Stimulated activated CD4-positive, alpha-beta T cell treated with anti-CD3 and anti-CD28 coated beads, TNF-alpha, amount 100 ng/mL, for 24 hours (primary cell): ENCODE data around the gene KAT2B.
A peak's percentile ranks its signal among the peaks of the same experiment; 100 is the strongest.

ENCODE experiments used
- DNase-seq, 3 experiments: peaks; one replicate each; pipeline ENCODE4 v3.0.0-alpha.2; 2020; ENCODE audit warnings: low read depth in 3 of 3

KAT2B gene

DNA sequence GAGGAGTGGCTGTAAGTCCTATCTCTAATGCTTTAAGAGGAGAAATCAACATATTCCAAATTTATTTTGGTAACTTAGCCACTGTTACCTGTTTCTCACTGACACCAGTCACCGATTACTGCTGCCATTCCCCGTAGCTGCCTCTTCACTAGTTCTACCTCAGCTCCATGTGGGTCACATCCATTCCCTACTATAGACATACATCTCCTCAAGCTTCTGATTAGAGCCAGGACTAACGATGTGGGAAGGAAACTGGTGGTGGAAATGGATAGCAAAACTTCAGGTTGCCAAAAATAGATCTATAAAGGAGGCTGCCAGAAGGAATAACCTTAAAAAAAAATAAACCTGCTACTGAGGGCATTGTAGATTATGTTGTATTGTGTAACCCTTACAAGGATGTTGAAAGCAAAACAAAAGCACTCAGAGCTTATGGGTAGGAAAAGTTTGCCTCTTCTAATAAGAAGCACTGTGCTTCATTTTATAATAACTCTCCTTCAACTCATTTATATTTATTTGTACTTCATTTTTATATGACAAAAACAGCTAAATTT, 56.0 kb downstream of the KAT2B start:
- DNase-seq = no peak

DNA sequence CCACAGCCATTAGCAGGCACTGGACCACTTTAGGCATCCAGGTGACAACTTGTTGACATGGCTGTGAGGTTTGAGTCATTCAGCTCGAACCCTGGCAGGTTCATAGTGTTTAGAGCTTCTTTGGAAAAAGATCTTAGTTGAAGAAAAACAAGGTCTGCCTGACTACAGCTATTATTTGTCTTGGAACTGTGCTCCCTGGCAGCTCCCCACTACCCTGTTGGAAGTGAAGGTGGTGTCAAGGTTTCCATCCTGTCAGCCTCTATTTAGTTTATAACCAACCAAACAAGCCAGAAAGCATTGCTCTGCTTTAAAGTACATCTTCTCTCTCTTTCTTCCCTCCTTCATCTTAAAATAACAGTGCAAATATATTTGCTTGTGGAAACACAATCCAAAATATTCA, 56.8 kb downstream of the KAT2B start:
- no peak for DNase-seq

DNA sequence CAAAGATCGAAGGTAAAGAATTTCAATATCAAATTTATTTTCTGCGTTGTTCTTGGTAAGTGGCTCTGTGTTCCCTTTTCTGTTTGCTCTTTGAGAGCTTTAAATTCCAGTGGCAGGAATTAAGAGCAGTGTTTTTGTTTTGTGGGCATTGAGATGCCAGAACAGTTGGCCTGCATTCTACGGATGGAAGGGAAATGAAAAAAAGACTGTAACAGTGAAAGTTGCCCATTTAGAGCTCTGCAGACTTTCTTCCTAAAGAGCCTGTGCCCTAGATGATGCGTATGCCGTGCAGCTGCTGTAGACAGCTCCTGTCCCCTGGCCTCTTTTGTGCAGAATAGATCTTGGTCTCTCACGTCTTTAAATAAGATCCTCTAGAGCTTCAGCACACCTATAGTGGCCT, 58.8 kb downstream of the KAT2B start:
- DNase-seq = no peak

DNA sequence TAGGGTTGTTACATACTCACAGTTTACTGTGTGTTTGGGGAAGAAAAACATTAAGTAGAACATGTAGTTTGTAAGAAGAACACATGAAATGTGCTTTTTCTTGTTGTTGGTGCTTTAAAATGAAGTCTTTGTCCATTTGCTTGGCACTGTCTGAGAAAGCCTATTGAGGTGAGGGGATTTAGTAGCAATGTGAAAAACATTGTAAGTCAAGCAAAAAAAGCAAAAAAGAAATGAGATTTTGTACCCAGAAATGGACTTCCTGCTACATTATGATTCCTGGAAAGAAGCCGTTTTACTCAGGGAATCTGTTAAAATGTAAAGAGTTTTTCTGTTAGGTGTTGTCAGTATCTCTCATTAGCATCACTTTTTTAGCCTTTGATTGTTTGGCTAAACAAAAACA, 59.9 kb downstream of the KAT2B start:
- DNase-seq = no peak

DNA sequence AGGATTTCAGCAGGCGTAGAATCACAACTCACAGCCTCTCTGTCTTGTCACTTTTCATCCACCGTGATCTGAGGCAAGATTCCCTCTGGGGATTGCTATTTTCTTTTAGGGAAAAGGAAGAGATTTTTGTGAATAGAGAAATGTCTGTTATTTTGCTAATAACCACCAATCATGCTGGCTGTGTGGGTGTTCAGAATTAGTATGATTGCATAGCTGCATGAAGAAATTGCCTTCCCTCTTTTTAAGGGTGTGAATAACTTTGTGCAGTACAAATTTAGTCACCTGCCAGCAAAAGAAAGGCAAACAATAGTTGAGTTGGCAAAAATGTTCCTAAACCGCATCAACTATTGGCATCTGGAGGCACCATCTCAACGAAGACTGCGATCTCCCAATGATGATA, 60.8 kb downstream of the KAT2B start:
- no peak for DNase-seq

DNA sequence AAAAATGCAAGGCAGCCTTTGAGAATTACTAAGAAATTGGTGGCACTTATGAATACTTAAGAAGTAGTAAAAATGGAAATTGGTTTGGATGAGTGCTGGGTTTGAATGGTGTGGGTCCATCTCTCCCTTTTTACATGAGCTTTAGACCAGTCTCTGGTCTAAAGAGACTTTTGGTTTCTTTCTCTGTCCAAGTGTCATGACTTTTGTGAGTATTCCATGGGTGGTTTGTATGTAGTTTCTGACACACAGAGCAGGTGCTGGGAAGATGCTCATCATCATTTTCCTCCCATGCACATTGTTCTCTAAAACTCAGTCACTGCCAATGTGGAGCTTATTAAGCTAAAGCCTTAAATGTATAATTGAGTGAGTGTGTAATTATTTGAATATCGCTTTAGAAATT, 63.5 kb downstream of the KAT2B start:
- no peak for DNase-seq

DNA sequence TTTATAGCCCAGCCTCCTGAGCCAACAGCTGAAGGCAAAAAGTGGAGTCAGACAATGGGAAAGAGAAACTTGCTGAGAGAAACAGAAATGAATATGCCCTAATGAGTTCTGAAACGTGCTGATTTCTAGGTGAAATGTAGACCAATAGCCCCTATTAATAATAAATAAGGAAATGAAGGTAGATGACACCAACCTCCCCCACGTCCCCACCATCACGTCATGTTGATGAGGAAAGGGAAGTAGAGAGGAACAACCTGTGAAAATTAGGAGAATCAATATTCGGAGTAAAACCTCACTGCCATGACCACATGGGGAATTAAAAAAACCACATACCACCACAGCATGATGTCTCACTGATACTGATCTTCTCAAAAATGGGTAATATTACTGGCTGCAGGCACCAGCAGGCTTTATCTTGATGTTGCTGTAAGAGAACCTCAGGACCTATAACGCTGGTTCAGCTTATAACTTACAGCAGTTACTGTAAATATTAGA, 64.0 kb downstream of the KAT2B start:
- DNase-seq = peak; percentile 9 to 53 (median 37)

DNA sequence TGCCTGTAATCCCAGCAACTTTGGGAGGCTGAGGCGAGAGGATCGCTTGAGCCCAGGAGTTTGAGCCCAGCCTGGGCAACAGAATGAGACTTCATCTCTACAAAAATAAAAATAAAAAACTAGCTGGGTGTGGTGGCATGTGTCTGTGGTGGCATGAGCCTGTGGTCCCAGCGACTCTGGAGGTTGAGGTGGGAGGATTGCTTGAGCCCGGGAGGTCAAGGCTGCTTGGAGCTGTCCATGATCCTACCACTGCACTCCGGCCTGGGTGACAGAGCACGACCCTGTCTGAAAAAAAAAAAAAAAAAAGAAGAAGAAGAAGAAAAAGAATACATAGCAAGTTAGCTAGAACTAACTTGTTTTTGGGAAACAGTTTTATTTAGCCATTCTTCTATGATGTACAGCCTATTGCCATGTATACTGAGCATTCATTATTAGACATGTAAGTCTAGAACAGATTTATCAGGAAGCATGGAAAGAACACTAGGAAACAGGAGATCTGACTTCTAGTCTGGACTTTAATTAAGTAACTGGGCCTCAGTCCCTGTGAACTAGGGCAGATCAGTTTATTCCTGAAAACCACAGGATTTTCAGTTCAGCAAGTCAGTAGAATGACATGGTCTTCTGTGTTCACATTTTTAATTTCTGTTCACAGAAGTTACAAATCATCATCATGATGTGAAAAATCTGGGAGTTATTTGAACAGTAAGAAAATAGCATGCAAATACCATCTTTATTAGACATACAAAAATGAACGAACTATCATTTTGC, 65.5 kb downstream of the KAT2B start:
- DNase-seq = no peak

DNA sequence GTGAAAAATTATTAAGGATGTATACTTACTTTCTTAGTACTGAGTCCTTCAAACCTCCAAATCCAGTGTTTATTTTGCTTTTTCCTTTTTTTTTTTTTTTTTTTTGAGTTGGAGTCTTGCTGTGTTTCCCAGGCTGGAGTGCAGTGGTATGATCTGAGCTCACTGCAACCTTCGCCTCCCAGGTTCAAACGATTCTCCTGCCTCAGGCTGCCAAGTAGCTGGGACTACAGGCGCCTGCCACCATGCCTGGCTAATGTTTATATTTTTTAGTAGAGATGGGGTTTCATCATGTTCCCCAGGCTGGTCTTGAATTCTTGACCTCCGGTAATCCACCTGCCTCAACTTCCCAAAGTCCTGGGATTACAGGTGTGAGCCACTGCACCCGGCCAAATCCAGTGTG, 67.5 kb downstream of the KAT2B start:
- no peak for DNase-seq

DNA sequence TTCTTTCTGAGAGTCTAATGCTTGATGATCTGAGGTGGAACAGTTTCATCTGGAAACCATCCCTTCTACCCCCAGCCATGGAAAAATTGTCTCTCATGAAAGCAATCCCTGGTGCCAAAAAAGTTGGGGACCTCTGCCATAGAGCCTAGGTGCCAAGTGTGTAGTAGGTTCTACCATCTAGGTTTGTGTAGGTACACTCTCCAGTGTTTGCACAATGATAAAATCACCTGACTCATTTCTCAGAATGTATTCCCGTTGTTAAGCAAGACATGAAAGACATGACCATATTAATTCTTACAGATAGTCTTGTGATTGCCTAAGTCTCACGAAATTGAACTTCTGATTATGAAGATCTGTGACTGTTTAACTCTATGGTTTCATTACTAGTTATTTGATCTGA, 68.6 kb downstream of the KAT2B start:
- DNase-seq = no peak

DNA sequence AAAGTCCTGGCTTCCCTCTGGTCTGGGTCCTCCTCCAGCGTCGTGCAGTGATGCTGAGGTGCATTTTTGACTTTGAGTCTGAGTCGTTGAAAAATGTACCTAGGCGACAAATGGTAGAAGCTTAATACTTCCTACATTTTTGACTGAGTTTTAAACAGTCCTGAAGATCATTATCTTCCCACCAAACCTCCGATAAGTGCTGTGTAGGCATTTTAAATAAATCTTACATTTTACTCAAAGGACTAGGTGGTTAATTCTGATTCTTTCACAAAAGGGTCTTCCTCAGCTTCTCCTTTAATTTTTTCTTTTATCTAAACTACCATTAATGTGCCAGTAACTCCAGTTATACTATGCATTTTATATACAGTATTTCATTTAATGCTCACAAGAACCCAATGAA, 70.6 kb downstream of the KAT2B start:
- DNase-seq = no peak

DNA sequence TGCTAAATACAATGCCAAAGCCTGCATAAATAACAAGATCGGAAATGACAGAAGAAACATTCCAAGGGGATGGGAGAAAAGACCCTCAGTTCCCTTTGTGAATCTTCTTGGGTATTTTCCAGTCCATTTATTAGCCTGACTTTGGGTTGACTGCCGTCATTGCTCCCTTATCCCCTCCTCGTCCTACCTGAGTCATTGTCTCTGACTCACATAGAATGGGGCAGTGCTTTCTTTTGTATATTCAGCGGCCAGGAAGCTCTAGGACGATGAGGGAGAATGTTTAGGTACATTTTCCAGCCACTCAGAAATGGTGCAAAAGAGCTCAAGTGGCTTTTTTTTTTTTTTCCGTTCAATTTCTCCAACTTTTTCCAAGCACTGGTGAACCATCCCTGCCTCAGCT, 71.6 kb downstream of the KAT2B start:
- no peak for DNase-seq

DNA sequence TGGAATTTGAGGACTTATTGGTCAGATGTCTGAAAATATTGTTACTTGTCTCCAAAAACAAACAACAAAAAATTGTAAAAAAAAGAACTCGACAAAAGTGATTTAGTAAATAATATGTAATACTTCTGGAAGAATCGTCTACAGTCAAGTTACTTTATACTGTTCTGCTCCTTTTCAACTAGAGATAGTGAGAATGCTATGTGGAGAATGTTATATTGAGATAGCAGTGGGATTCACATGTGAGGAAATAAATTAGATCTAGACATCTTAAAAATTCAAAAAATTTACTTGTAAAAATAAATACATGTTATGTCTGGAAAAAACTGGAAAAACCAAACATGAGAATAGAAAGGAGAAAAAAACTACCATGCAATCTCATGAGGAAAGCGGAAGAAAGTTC, 80.8 kb downstream of the KAT2B start:
- no peak for DNase-seq

DNA sequence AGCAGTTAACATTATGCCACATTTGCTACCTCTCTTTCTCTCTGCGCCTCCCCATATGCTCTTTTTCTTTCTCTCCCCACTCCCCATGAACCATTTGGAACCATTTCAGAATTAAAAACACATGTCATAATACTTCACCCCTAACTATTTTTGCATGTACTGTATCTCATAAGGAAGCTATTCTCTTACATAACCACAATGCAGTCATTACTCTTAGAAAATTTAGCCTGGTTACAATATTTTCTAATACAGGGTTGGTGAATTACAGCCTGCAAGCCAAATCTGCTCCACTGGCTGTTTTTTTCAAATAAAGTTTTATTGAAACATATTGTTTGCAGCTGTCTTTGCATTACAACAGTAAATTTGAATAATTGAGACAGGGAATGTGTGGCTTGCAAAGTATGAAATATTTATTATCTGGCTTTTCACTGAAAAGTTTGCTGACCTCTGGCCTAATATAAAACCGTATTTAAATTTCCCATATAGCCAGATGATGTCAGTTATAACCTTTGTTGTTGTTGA, 82.9 kb downstream of the KAT2B start:
- DNase-seq = no peak

DNA sequence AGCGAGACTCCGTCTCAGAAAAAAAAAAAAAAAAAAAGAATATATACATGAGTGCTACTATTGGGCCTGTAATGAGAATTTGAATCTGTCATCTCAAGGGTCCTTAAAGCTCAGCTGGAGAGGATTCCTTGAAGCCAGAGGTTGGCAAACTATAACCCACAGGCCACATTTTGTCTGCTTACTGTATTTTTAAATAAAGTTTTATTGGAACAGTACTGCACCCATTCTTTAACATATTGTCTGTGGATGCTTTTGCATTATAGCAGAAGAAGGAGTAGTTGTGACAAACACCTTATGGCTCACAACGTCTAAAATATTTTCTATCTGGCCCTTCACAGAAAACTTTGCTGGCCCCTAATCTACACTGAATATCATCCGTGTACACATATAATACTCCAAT, 85.0 kb downstream of the KAT2B start:
- no peak for DNase-seq

DNA sequence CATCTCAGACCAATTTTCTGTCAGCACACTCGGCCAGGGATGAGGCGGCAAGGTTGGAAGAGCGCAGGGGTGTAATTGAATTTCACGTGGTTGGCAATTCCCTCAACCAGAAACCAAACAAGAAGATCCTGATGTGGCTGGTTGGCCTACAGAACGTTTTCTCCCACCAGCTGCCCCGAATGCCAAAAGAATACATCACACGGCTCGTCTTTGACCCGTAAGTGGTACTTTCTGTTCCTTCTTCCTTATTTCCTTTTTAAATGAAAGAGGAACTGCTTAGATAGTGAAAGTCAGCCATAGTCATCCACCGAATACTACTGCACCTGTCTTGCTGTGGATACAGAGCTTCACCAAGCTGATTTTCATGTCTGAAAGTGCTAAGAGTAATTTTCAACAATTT, 85.7 kb downstream of the KAT2B start:
- no peak for DNase-seq

DNA sequence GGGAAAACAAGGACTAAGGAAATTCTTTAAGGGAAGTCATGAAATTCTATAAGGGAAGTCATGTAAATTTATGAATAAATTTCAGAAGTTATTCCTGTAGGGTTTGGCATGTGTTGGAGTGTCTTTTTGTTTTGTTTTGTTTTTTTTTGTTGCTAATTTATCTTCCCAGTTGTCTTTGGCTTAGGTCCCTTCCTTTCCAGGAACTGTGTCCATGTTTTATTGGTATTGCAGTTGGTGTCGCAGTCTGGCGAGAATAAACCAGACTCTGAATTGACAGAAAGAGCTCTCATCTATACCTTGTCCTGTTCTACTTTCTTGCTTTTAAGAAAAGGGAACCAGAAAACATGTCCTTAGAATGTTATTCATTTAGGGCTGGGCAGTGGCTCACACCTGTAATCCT, 88.1 kb downstream of the KAT2B start:
- no peak for DNase-seq

DNA sequence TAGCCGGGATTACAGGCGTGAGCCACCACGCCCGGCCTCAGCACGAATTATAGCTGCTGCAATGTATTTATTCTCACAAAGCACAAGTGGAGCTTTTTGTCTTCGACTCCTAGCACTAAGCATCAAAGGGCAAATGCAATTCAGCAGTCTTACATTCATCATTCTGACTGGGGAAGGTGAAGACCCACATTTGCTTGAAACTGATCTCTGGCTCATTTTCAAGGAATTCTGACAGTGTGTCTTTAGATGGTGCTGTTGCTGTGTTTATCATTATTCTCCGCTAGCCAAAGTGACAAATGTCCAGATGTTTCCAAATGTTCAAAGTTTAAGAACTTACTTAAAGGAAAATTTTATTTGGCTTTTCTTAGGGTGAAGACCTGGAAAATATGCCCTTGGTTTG, 89.9 kb downstream of the KAT2B start:
- DNase-seq = no peak

DNA sequence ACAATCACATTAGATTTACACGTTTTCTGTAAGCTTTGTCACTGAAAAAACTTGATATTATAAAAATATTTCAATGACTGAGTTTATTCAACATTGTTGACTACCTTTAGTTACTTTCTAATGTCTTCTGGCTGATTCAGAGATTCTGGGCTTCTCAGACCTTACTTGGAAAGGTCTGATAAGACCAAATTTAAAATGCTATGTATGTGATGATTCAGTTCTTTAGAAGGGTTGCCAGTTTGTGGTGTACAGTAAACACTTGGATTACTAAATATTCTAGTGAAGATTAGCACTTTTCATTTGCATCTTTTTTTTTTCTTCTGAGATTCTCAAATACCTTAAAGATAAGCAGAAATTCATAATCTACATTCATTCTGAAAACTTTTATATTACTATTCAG, 96.0 kb downstream of the KAT2B start:
- DNase-seq = no peak

DNA sequence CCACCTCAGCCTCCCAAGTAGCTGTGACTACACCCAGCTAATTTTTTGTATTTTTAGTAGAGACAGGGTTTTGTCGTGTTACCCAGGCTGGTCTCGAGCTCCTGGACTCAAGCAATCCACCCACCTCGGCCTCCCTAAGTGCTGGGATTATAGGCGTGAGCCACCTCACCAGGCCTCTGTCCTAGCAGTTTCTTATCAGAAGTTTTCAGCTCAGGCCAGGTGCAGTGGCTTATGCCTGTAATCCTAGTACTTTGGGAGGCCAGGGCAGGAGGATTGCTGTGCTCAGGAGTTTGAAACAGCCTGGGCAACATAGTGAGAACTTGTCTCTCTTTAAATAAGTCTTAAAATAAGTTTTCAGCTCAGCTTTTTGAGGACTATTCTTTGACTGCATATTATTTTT, 97.4 kb downstream of the KAT2B start:
- DNase-seq = no peak

DNA sequence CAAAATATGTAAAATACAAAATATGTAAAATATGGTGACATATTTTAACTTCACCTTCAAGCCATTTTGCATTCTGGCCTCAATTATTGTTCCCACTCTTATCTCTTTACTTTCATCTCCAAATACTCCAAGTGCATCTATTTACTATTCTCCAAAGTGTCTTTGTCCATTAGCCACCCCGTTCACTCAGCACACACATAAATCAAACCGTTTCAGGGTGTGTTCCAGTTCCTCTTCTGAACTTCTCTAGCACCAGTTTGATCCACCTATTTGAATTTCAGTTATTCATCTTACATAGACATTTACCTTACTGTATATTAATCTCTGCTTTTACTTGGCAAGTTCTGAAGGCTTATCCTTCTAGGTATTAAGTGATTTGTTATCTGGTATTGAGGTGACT, 100.6 kb downstream of the KAT2B start:
- DNase-seq = no peak

DNA sequence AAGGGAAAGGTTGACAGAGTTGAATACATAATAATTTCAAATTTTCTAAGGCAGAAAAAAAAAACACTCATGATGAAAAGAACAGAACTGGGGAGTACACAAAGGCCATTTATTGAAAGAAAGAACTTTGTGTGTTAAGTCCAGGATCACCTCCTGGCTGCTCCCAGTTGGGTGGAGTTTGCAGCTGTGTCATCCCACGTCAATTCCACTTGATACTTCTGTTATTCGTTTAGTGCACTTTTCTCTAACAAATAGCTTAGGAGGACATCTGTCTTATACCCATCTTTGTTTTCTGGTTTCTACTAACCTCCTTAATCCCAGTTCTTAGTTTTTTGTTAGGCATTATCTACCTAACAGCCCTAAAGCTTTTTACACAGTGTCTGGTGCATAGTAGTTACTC, 101.1 kb downstream of the KAT2B start:
- no peak for DNase-seq

DNA sequence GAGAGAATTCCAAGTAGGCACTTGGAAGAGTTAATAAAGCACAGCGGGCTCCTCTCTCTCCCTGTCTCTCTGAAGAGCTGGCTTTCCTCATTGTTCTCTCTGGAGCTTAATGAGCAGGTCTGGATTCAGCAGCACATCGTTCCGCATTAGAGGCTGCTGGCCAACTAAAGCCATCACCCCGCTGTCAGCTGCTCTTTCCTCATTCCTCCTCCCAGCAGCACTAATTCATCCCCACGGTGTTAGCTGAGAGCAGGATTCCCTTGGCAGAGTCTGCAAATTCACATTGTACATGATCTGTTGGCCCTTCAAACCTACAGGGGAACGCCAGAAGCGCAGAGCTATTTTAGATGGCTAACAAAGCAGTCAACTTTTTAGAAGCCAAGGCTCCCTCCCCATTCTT, 101.6 kb downstream of the KAT2B start:
- DNase-seq = no peak

DNA sequence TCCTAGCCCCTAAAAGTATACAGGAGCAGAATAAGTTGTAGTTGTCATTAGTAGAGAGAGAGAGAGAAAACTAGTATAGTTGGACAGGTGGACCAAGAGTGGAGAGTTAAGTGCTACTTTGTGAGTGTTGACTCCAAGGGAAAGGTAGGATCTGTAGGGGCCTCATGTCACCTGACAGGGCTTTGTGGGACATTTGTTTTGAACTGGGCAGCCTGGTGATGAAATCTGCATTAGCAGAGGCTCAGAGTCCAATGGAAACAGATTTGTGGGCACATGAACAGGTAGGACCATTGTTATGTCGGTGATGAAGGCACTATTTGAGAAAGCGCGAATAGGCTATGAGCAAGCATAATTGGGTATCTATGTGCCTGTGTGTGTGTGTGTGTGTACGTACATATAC, 102.3 kb downstream of the KAT2B start:
- DNase-seq = no peak
